GM12874 (cell line): ENCODE results near the gene KBTBD2.

Experiments used
- CTCF ChIP-seq: IDR thresholded peaks from 2 replicates; pipeline ENCODE4 v1.5.1; 2011; ENCODE audit warnings: low read depth, mild to moderate bottlenecking, control low read depth, low read length, moderate library complexity; ENCODE audit not compliant: insufficient read depth

KBTBD2 gene

GRCh38 chr7:32901629-32902028 lies 10.1 kb upstream of the KBTBD2 start:
- no peak for TF ChIP-seq CTCF

- no peak for TF ChIP-seq CTCF
Observed at GRCh38 chr7:32900433-32900995, 9.0 kb upstream of the KBTBD2 start.

- no peak for TF ChIP-seq CTCF
Observed at GRCh38 chr7:32896564-32897347, 5.2 kb upstream of the KBTBD2 start.

- TF ChIP-seq CTCF, result no peak
Observed at GRCh38 chr7:32894171-32894570, 2.6 kb upstream of the KBTBD2 start.

- TF ChIP-seq CTCF, result no peak
Observed at GRCh38 chr7:32893722-32894121, 2.2 kb upstream of the KBTBD2 start.

GRCh38 chr7:32893207-32893524 lies 1.6 kb upstream of the KBTBD2 start:
- TF ChIP-seq CTCF, result no peak

GRCh38 chr7:32892521-32893206 lies 1.1 kb upstream of the KBTBD2 start:
- TF ChIP-seq CTCF, result no peak
